Stomach (tissue), 4 donors: Measurements from ENCODE around the gene IL17REL.

Source experiments
- POLR2A ChIP-seq, 4 donors: fragments of 450-650 bp; IDR thresholded peaks; one replicate each; pipeline ENCODE4 v1.6.1; 2016; ENCODE audit warnings: antibody characterized with exemption in 4 of 4, control low read depth in 2 of 4, mild to moderate bottlenecking in 1 of 4, moderate library complexity in 1 of 4
- TF ChIP-seq, protein P1 (sequence below), 7 experiments: fragments of 450-650 bp in 4 of 7; fragments of 200-600 bp in 3 of 7; sonication (generic) in 3 of 7; IDR thresholded peaks; one replicate each; pipeline ENCODE4 v1.5.1; 2016 to 2019; ENCODE audit warnings: antibody characterized with exemption in 7 of 7, control low read depth in 2 of 7, mild to moderate bottlenecking in 1 of 7

GRCh38 chr22:50010676-50011446 lies 1.7 kb downstream of the IL17REL start:
- TF ChIP-seq, protein P1, sequence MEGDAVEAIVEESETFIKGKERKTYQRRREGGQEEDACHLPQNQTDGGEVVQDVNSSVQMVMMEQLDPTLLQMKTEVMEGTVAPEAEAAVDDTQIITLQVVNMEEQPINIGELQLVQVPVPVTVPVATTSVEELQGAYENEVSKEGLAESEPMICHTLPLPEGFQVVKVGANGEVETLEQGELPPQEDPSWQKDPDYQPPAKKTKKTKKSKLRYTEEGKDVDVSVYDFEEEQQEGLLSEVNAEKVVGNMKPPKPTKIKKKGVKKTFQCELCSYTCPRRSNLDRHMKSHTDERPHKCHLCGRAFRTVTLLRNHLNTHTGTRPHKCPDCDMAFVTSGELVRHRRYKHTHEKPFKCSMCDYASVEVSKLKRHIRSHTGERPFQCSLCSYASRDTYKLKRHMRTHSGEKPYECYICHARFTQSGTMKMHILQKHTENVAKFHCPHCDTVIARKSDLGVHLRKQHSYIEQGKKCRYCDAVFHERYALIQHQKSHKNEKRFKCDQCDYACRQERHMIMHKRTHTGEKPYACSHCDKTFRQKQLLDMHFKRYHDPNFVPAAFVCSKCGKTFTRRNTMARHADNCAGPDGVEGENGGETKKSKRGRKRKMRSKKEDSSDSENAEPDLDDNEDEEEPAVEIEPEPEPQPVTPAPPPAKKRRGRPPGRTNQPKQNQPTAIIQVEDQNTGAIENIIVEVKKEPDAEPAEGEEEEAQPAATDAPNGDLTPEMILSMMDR (IDR thresholded peaks at IDR 0.05): no peak
- TF ChIP-seq POLR2A (IDR thresholded peaks at IDR 0.05): no peak
